Large intestine (tissue), 3 donors: ENCODE measurements around the gene WSCD2. TPM values are rescaled to one million over a fixed set of nuclear protein-coding genes. Genes with fewer than 3 reads are reported as not detected.
"Not testable (repeated sequence)": the region's sequence is repeated elsewhere in the genome, so short reads cannot be mapped to it uniquely, and the experiment has no call there.

ENCODE experiments used
- DNase-seq, 2 donors: peaks; one replicate each; pipeline versions ENCODE4 v3.0.0 to v3.0.0-alpha.2; 2013
- H3K27ac ChIP-seq: one replicate; pipeline ENCODE4 v1.5.1; 2013; ENCODE audit warnings: low read length
- H3K27me3 ChIP-seq: 2 replicates; pipeline ENCODE4 v1.6.1; 2013; ENCODE audit warnings: low read length; ENCODE audit not compliant: control insufficient read depth, insufficient read depth
- H3K36me3 ChIP-seq: 2 replicates; pipeline ENCODE4 v1.6.1; 2013; ENCODE audit warnings: low read length; ENCODE audit not compliant: control insufficient read depth, insufficient read depth
- H3K4me1 ChIP-seq: one replicate; pipeline ENCODE4 v1.6.1; 2013; ENCODE audit warnings: low read length; ENCODE audit not compliant: control insufficient read depth, insufficient read depth
- H3K4me3 ChIP-seq: one replicate; pipeline ENCODE4 v1.5.1; 2013; ENCODE audit warnings: low read length
- H3K9me3 ChIP-seq: one replicate; pipeline ENCODE4 v1.6.1; 2013; ENCODE audit warnings: mild to moderate bottlenecking, low read depth, low read length, moderate library complexity; ENCODE audit not compliant: control insufficient read depth
- WGBS: methylation state at CpG from one replicate; pipeline ENCODE4 v1.1.5; 2013; ENCODE audit warnings: low lambda C conversion rate; ENCODE audit not compliant: insufficient coverage; 5-methylcytosine and 5-hydroxymethylcytosine counted together
- polyA plus RNA-seq: library from polyadenylated mRNA; unstranded; fragments of 120-200 nt; gene quantifications from one replicate; pipeline ENCODE4 v1.2.1, GENCODE V29; 2013

The WSCD2 gene
- polyA plus RNA-seq, 1 donor, result 1.5 TPM

GRCh38 chr12:108207791-108208730 lies 79.0 kb downstream of the WSCD2 start:
- DNase-seq, result no peak
- WGBS, result 0% methylated on average over 1 of the region's 3 CpGs
- Histone ChIP-seq H3K36me3 (no peaks in the 10 kb centered on the region), H3K4me3 (no peak overlapping the region), H3K4me1 (no peaks in the 10 kb centered on the region), H3K9me3 (no peaks in the 10 kb centered on the region), H3K27ac (no peak overlapping the region), H3K27me3 (no peaks in the 10 kb centered on the region)

DNA sequence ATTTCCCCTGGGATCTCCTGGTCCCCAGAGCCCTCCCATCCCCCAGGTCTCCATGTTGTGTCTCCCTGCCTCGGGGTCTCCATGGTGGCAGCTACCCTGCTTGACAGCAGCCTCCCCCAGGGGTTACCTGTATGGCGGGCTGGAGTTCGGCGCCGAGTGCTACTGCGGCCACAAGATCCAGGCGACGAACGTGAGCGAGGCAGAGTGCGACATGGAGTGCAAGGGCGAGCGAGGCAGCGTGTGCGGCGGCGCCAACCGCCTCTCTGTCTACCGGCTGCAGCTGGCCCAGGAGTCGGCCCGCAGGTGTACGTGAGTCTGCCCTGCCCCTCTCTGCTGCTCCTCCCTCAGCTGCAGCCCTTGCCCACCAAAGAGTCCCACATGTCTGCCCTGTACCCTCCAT lies 80.9 kb downstream of the WSCD2 start:
- DNase-seq, result no peak
- H3K27me3 ChIP-seq, result no peaks in the 10 kb centered on the region
- no peak overlapping the region for H3K27ac ChIP-seq
- no peak overlapping the region for H3K4me3 ChIP-seq
- no peaks in the 10 kb centered on the region for H3K4me1 ChIP-seq
- no peaks in the 10 kb centered on the region for H3K9me3 ChIP-seq
- no CpG with 5 or more reads among the region's 22 CpGs for WGBS
- H3K36me3 ChIP-seq, result no peaks in the 10 kb centered on the region

- Histone ChIP-seq H3K36me3 (no peaks in the 10 kb centered on the region), H3K27me3 (no peaks in the 10 kb centered on the region), H3K4me3 (no peak overlapping the region), H3K27ac (no peak overlapping the region), H3K9me3 (no peaks in the 10 kb centered on the region), H3K4me1 (no peaks in the 10 kb centered on the region)
- no CpG with 5 or more reads among the region's 2 CpGs for WGBS
- no peak for DNase-seq
Observed at GRCh38 chr12:108211157-108211556, 82.1 kb downstream of the WSCD2 start.

GRCh38 chr12:108213871-108214445 lies 84.9 kb downstream of the WSCD2 start:
- H3K27me3 ChIP-seq, result no peaks in the 10 kb centered on the region
- H3K27ac ChIP-seq, result no peak overlapping the region
- DNase-seq, result no peak
- no peaks in the 10 kb centered on the region for H3K9me3 ChIP-seq
- WGBS, result 70% methylated on average over 2 of the region's 6 CpGs
- no peaks in the 10 kb centered on the region for H3K36me3 ChIP-seq
- no peaks in the 10 kb centered on the region for H3K4me1 ChIP-seq
- no peak overlapping the region for H3K4me3 ChIP-seq

DNA sequence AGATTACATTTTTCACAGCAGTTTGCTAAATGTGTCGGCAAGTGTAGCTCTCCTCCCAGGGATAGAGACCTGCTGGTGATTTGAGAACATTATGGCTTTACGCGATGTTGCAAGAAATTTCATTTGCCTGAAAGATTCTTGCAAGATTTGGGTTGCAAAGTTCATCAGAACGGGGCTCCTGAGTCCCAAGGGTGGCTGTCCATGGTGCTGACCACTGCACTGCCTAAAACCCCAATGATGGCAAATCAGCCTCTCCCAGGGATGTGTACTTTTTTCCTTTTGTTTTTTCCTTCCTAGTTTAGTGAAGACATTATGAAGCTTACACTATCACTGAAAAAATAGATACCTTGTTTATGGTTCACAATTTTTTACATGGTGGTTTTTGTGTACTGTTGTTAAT lies 85.4 kb downstream of the WSCD2 start:
- Histone ChIP-seq H3K27ac (no peak overlapping the region), H3K9me3 (no peaks in the 10 kb centered on the region), H3K4me1 (no peaks in the 10 kb centered on the region), H3K4me3 (no peak overlapping the region), H3K36me3 (no peaks in the 10 kb centered on the region), H3K27me3 (no peaks in the 10 kb centered on the region)
- 0% methylated on average over 1 of the region's 4 CpGs for WGBS
- DNase-seq, result peak in 1 of 2 donors; percentile 10

GRCh38 chr12:108215458-108215857 lies 86.4 kb downstream of the WSCD2 start:
- Histone ChIP-seq H3K27me3 (no peaks in the 10 kb centered on the region), H3K36me3 (no peaks in the 10 kb centered on the region), H3K9me3 (no peaks in the 10 kb centered on the region), H3K4me3 (no peak overlapping the region), H3K4me1 (no peaks in the 10 kb centered on the region), H3K27ac (no peak overlapping the region)
- no peak for DNase-seq
- WGBS, result no CpG with 5 or more reads among the region's 3 CpGs

DNA sequence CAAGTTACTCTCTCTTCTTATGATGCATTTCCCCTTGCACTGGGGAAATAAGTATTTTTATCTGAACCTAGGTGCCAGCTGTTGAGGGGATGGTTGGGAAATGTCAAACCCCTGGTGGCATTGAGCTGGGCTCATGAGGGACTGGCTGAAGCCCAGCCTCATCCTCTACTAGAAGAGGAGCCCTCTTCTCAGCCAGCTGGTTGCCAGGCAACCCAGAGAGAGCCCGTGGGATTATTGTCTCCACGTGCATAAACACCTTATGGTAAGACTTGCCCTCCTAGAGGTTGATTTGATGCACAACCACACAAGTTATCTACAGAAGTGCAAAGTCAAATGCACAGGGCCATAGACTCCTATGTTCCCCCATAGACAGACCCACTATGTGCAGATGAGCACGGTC lies 89.8 kb downstream of the WSCD2 start:
- H3K9me3 ChIP-seq, result no peaks in the 10 kb centered on the region
- H3K27ac ChIP-seq, result no peak overlapping the region
- DNase-seq, result no peak
- WGBS, result no CpG with 5 or more reads among the region's 3 CpGs
- H3K27me3 ChIP-seq, result no peaks in the 10 kb centered on the region
- H3K4me1 ChIP-seq, result no peaks in the 10 kb centered on the region
- H3K4me3 ChIP-seq, result no peak overlapping the region
- H3K36me3 ChIP-seq, result no peaks in the 10 kb centered on the region

DNA sequence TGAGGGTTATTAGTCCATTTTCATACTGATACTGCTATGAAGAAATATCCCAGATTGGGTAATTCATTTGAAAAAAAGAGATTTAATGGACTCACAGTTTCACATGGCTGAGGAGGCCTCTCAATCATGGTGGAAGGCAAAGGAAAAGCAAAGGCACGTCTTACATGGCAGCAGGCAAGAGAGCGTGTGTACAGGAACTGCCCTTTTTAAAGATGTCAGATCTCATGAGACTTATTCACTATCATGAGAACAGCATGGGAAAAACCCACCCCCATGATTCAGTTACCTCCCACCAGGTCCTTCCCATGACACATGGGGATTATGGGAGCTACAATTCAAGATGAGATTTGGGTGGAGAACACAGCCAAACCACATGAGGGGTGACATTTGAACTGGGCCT lies 96.0 kb downstream of the WSCD2 start:
- H3K27ac ChIP-seq, H3K4me1 ChIP-seq, H3K4me3 ChIP-seq, H3K36me3 ChIP-seq, DNase-seq, H3K9me3 ChIP-seq, H3K27me3 ChIP-seq: not testable (repeated sequence)
- no CpG with 5 or more reads among the region's 2 CpGs for WGBS

GRCh38 chr12:108226866-108227265 lies 97.8 kb downstream of the WSCD2 start:
- no peak overlapping the region for H3K4me3 ChIP-seq
- no peaks in the 10 kb centered on the region for H3K9me3 ChIP-seq
- DNase-seq, result no peak
- H3K4me1 ChIP-seq, result no peaks in the 10 kb centered on the region
- no peak overlapping the region for H3K27ac ChIP-seq
- H3K36me3 ChIP-seq, result no peaks in the 10 kb centered on the region
- no CpG with 5 or more reads among the region's 8 CpGs for WGBS
- H3K27me3 ChIP-seq, result no peaks in the 10 kb centered on the region

- no peaks in the 10 kb centered on the region for H3K36me3 ChIP-seq
- H3K9me3 ChIP-seq, result no peaks in the 10 kb centered on the region
- H3K4me3 ChIP-seq, result no peak overlapping the region
- H3K27me3 ChIP-seq, result no peaks in the 10 kb centered on the region
- no peaks in the 10 kb centered on the region for H3K4me1 ChIP-seq
- WGBS, result 50% methylated on average over 1 of the region's 4 CpGs
- H3K27ac ChIP-seq, result no peak overlapping the region
- no peak for DNase-seq
Observed at GRCh38 chr12:108228746-108229145, 99.7 kb downstream of the WSCD2 start.
